Prostate gland (tissue), 2 donors: Measurements from ENCODE around the gene EFNA4.

Experiments used
- CTCF ChIP-seq, 4 experiments: fragments of 200-600 bp in 2 of 4; fragments of 450-650 bp in 2 of 4; sonication (generic) in 2 of 4; IDR thresholded peaks; 1 replicate in 3 of 4; 2 replicates in 1 of 4; pipeline ENCODE4 v1.5.1; 2016 to 2019; ENCODE audit warnings: antibody characterized with exemption in 4 of 4, mild to moderate bottlenecking in 2 of 4, moderate library complexity in 2 of 4
- POLR2AphosphoS5 ChIP-seq: sonication (generic); formaldehyde crosslinking; IDR thresholded peaks from one replicate; pipeline ENCODE4 v1.6.1; 2017; ENCODE audit warnings: antibody characterized with exemption

GRCh38 chr1:155052439-155053395 is 10.8 kb upstream of the EFNA4 start:
- TF ChIP-seq CTCF (IDR thresholded peaks at IDR 0.05) = peak in 2 of 4 experiments; percentile 38 to 52
- no peak for TF ChIP-seq POLR2AphosphoS5
